Heart right ventricle (tissue), 16 donors: ENCODE results near the gene MICAL3. TPM values are rescaled to one million over a fixed set of nuclear protein-coding genes. Genes with fewer than 3 reads are reported as not detected.
A peak's percentile ranks its signal among the peaks of the same experiment; 100 is the strongest.

Source experiments
- ATAC-seq, 8 donors: fragments of 200-7000 bp; cut with Tn5 transposase; one replicate each; pipeline ENCODE4 v1.9.1; 2020; ENCODE audit warnings: mild to moderate bottlenecking in 8 of 8, moderate library complexity in 8 of 8, moderate number of reproducible peaks in 1 of 8
- DNase-seq, 2 donors: peaks; one replicate each; pipeline ENCODE4 v3.0.0-alpha.2; 2020
- H3K27ac ChIP-seq, 10 donors: fragments of 200-600 bp; sonication (generic) in 2 of 10; one replicate each; pipeline versions ENCODE4 v1.5.0 to v1.8.0; 2020 to 2022; ENCODE audit warnings: mild to moderate bottlenecking in 3 of 10
- H3K27me3 ChIP-seq, 7 donors: fragments of 200-600 bp; one replicate each; pipeline ENCODE4 v1.8.0; 2021 to 2022; ENCODE audit warnings: mild to moderate bottlenecking in 2 of 7
- H3K36me3 ChIP-seq, 9 donors: fragments of 200-600 bp; sonication (generic) in 1 of 9; one replicate each; pipeline versions ENCODE4 v1.5.0 to v1.8.0; 2020 to 2022; ENCODE audit warnings: mild to moderate bottlenecking in 2 of 9
- H3K4me1 ChIP-seq, 9 donors: fragments of 200-600 bp; sonication (generic) in 1 of 9; one replicate each; pipeline versions ENCODE4 v1.5.0 to v1.8.0; 2020 to 2022; ENCODE audit warnings: mild to moderate bottlenecking in 4 of 9
- H3K4me3 ChIP-seq, 10 donors: fragments of 200-600 bp; sonication (generic) in 2 of 10; one replicate each; pipeline versions ENCODE4 v1.5.0 to v1.8.0; 2020 to 2022; ENCODE audit warnings: mild to moderate bottlenecking in 7 of 10, moderate library complexity in 2 of 10
- H3K9me3 ChIP-seq, 11 donors: fragments of 200-600 bp in 10 of 11; sonication (generic) in 2 of 11; one replicate each; pipeline versions ENCODE4 v1.5.0 to v1.8.0; 2013 to 2022; ENCODE audit warnings: mild to moderate bottlenecking in 2 of 11, control low read depth in 1 of 11, moderate library complexity in 1 of 11
- CTCF ChIP-seq, 9 donors: fragments of 200-600 bp; sonication (generic) in 2 of 9; IDR thresholded peaks; one replicate each; pipeline versions ENCODE4 v1.5.0 to v1.8.0; 2021 to 2022; ENCODE audit warnings: antibody characterized with exemption in 9 of 9, mild to moderate bottlenecking in 5 of 9, moderate library complexity in 1 of 9
- WGBS, 2 donors: extraction: QIAGEN DNeasy Blood & Tissue Kit; methylation state at CpG; one replicate each; pipeline ENCODE4 v1.1.7; 2013; ENCODE audit warnings: inconsistent platforms in 1 of 2; 5-methylcytosine and 5-hydroxymethylcytosine counted together
- intact Hi-C, 10 donors: fragments of 100-400 bp; cut with DNase I; formaldehyde crosslinking; loops; one replicate each; pipeline versions ENCODE4 v1.11.1 to v1.14.2; 2022
- polyA plus RNA-seq, 2 donors: library from polyadenylated mRNA; stranded (reverse); fragments of 200-250 nt; gene quantifications; one replicate each; pipeline ENCODE4 v1.2.3, GENCODE V29; 2013
- total RNA-seq, 10 donors: library from RNA; stranded (reverse); fragmentation: NEBNext Ultra II Directional in 3 of 10; extraction: Animal tissue kit (Norgen Biotek cat#: 25700) in 3 of 10; gene quantifications; one replicate each; pipeline versions ENCODE4 v1.2.1 to v1.2.4, GENCODE V29; 2021 to 2023
- donor health status: Arrhythmogenic right ventricular cardiomyopathy.
- donor health status: ischemic (EF 13 %, LVEDD 7.1; RV severe dilation, severe dysfunction).
- donor health status: healthy with polysubstance abuse.
- donor health status: DM: no; HTN: yes; CAD: no.
- donor health status: DM: no; HTN: no; CAD: no.
- donor health status: ischemic (EF 25% LVEDD 6.9; RV normal size, moderate dysfunction).
- donor health status: ischemic (EF 25% LVEDD 5.7; RV mildly dilated, moderate dysfunction).
- donor health status: healthy.
- donor health status: DM: yes; HTN: yes; CAD: no.
- donor health status: Ischemic cardiomyopathy.
- donor health status: ischemic (EF 35%, LVEDD 5.7; RV mildly dilated, moderate dysfunction).
- donor health status: nonischemic (EF 11% LVEDD 7.7; RV severe dilation, severe dysfunction).
- donor health status: DM: yes; HTN: yes; CAD: no.
- donor health status: PGD.
- donor health status: ischemic (EF 29% LVEDD 5.4; RV normal size, mild dysfunction).
- donor health status: nonischemic (EF 23%, LVEDD 6.1; RV moderate dilation, normal function).

Gene MICAL3
- total and polyA plus RNA-seq, 12 donors: 13.2 to 137 (median 109) TPM

- Histone ChIP-seq H3K9me3 (no peaks in the 10 kb centered on the region), H3K27ac (peak overlapping the region; percentile 34 to 84 (median 68)), H3K27me3 (no peaks in the 10 kb centered on the region), H3K4me1 (peaks cover 5 to 50% (median 27%) of the 10 kb centered on the region in 9 donors), H3K36me3 (peaks cover 0 to 82% (median 23%) of the 10 kb centered on the region in 9 donors), H3K4me3 (no peak overlapping the region)
- ATAC-seq (peak in 6 of 8 donors; percentile 12 to 62 (median 39)), DNase-seq (no peak)
- intact Hi-C loops: loop anchor here in 8 of 10 donors (1.0 to 10.0 kb wide), 9 partner anchors 39 to 186 kb away; partner anchors contain the start of gene PEX26 (in 2 of the 8)
- TF ChIP-seq CTCF (IDR thresholded peaks at IDR 0.05): no peak
- 42 to 52% methylated on average over 3 of the region's 3 CpGs for WGBS, 2 donors
These were observed 133.5 kb downstream of the MICAL3 start for GRCh38 chr22:17890892-17891291.

- DNase-seq: no peak
- H3K4me1 ChIP-seq: peaks cover 5 to 50% (median 27%) of the 10 kb centered on the region in 9 donors
- no peaks in the 10 kb centered on the region for H3K27me3 ChIP-seq
- TF ChIP-seq CTCF (IDR thresholded peaks at IDR 0.05): no peak
- H3K36me3 ChIP-seq: peaks cover 0 to 82% (median 23%) of the 10 kb centered on the region in 9 donors
- WGBS, 2 donors: 50 to 79% methylated on average over 4 of the region's 4 CpGs
- H3K4me3 ChIP-seq: no peak overlapping the region
- peak; percentile 69 to 88 (median 83) for ATAC-seq
- peak overlapping the region; percentile 34 to 84 (median 76) for H3K27ac ChIP-seq
- intact Hi-C loops: loop anchor here in 8 of 10 donors (2.0 to 10.0 kb wide), 8 partner anchors 38 to 187 kb away; partner anchors contain the start of gene PEX26 (in 2 of the 8)
- no peaks in the 10 kb centered on the region for H3K9me3 ChIP-seq
These were observed 134.1 kb downstream of the MICAL3 start for GRCh38 chr22:17890245-17890671.

DNA sequence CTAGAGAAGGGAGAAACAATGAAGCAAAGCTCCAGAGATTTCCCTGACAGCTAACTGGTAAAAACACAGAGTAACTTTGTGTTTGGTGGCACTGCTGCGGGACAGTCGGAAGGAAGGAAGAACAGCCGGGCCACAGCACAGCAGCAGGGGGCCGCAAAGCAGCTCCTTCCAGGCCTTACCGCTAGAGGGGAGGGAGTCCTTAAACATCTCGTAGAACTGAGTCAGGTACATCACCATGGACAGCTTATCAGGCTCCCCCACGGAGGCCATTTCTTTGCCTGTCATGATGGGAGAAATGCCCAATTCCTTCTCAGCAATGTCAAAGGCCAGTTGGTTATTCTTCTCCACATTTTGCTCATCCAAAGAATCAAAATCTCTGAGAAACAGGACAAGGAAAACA, 135.5 kb downstream of the MICAL3 start:
- H3K4me1 ChIP-seq: peaks cover 8 to 60% (median 33%) of the 10 kb centered on the region in 9 donors
- H3K9me3 ChIP-seq: no peaks in the 10 kb centered on the region
- no peak for ATAC-seq
- H3K36me3 ChIP-seq: peaks cover 0 to 82% (median 23%) of the 10 kb centered on the region in 9 donors
- intact Hi-C loops: loop anchor here in 1 of 10 donors (10.0 kb wide), 1 partner anchor 144 kb away; no protein-coding TSS in a partner anchor
- no peaks in the 10 kb centered on the region for H3K27me3 ChIP-seq
- peak overlapping the region in 7 of 10 donors; percentile 26 to 84 (median 75) for H3K27ac ChIP-seq
- no peak overlapping the region for H3K4me3 ChIP-seq
- TF ChIP-seq CTCF (IDR thresholded peaks at IDR 0.05): peak in 6 of 9 donors; percentile 7 to 36 (median 28)
- DNase-seq: no peak
- WGBS, 2 donors: 42 to 51% methylated on average over 7 of the region's 7 CpGs

GRCh38 chr22:17888439-17888838, 135.9 kb downstream of the MICAL3 start:
- Histone ChIP-seq H3K36me3 (peaks cover 0 to 82% (median 23%) of the 10 kb centered on the region in 9 donors), H3K4me1 (peaks cover 10 to 62% (median 37%) of the 10 kb centered on the region in 9 donors), H3K27me3 (no peaks in the 10 kb centered on the region), H3K4me3 (no peak overlapping the region), H3K27ac (peak overlapping the region in 7 of 10 donors; percentile 26 to 84 (median 75)), H3K9me3 (no peaks in the 10 kb centered on the region)
- no peak for DNase-seq
- intact Hi-C loops: loop anchor here in 1 of 10 donors (10.0 kb wide), 1 partner anchor 144 kb away; no protein-coding TSS in a partner anchor
- 69 to 79% methylated on average over 12 of the region's 12 CpGs for WGBS, 2 donors
- TF ChIP-seq CTCF (IDR thresholded peaks at IDR 0.05): no peak
- no peak for ATAC-seq
